Limb (tissue), 2 donors: Measurements from ENCODE around the gene NTRK2.
A peak's percentile ranks its signal among the peaks of the same experiment; 100 is the strongest.

Experiments used
- DNase-seq, 2 donors: peaks; one replicate each; pipeline ENCODE4 v3.0.0-alpha.2; 2016; ENCODE audit errors: extremely low spot score in 2 of 2

The NTRK2 gene

DNA sequence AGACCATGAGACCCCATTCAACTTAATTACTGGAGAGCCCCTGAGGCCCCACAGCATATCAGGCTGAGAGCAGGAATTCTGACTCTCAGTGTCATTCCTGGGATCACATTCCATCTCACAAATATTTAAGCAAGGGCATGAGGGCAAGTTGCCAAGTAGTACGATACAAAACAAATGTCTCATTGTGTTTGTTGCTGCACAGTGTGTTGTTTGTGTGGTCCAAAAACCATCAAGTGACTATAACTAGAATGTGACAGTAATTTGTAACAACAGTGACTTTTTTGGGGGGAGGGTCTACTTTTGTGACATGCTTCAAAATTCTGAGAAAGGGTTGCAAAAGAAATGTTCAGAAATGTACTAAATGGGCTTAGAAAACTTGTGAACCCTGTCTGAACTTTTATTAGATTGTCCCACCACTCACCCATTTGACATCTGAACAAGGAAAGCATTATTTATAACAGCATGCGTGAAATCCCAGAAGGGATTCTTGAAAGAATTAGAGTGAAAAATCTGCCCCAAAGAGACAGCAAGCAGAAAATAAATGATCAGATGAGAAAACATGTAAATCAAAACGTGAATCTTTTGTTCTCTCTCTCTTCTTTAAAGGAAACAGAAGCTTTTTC, 347.0 kb downstream of the NTRK2 start:
- peak in 1 of 2 donors; percentile 22 for DNase-seq

DNA sequence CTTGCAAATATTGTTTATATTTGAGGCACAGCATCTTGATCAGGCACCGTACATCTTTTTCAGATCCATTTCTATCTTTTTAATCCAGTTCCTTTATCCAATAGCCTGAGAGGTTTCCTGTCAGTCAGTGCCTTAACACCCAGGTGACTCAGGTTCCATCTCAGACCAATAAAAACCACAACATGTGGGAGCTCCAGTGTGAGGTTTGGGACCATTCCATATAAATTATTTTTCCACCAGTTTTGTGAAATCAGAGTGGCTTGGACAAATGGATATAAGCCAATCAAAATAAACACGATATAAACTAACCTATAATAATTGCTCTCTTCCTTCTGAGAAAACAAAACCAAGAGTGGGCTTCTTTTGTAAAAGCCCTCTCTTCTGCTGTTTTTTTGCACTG, 351.3 kb downstream of the NTRK2 start:
- DNase-seq, result no peak

GRCh38 chr9:85021686-85022085, 352.2 kb downstream of the NTRK2 start:
- DNase-seq, result no peak

- no peak for DNase-seq
These were observed 354.8 kb downstream of the NTRK2 start for GRCh38 chr9:85024374-85024773.

- DNase-seq, result no peak
These were observed 356.1 kb downstream of the NTRK2 start for GRCh38 chr9:85025638-85026037.

DNA sequence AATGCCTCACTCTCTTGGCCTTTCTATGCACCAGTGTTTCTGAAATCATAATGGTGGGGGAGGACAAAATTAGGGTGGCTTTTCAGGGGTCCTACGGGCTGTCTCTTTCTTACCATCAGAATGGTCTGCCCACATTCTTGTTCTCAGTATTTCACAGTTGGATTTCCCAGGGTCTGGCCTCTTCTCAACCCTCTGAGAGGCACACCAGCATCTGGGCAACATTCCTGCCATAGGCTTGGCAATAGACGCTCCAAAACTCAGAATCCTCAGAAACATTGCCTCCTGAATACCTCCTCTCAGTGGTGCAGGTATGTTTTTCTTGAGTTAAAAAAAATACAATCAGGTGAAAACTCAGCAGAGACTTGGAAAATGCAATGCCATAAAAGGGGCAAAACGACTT, 358.3 kb downstream of the NTRK2 start:
- no peak for DNase-seq

GRCh38 chr9:85030316-85030715, 360.8 kb downstream of the NTRK2 start:
- DNase-seq, result no peak

DNA sequence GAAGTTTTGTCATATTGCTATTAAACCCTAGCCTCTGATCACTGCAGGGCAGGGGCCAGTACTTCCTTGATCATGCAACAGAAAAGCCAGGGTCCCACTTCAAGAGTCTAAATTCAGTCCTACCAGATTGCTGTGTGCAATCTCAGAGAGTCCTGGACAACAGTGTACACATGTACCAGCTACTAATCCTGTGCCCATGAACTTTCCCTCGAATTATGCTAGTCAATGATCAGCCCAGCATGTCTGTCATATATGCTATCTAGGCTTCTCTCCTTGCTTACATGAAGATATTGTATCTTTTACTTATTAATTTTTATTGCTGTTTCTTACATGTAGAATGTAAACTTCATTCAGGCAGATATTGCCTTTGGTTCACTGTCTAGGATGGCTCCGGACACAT, 367.0 kb downstream of the NTRK2 start:
- DNase-seq, result no peak

DNA sequence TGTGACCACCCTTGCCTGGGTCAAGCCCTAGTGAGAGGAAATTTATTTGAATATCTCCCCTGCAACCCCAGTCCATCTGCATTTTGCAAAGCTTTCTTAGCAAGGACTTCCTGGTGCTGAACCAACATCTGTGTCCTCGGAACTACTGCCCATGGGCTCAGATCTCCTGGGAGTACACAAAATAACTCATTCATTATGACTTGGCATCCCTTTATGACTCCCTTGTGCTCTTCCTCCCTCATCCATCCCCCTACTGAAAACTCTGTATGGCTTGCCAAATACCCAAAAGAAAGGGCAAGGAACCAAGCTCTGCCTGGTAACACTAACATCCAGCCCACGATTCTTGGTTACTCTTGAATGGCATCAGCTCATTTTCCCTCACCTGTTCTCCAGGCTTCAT, 368.5 kb downstream of the NTRK2 start:
- DNase-seq, result no peak

DNA sequence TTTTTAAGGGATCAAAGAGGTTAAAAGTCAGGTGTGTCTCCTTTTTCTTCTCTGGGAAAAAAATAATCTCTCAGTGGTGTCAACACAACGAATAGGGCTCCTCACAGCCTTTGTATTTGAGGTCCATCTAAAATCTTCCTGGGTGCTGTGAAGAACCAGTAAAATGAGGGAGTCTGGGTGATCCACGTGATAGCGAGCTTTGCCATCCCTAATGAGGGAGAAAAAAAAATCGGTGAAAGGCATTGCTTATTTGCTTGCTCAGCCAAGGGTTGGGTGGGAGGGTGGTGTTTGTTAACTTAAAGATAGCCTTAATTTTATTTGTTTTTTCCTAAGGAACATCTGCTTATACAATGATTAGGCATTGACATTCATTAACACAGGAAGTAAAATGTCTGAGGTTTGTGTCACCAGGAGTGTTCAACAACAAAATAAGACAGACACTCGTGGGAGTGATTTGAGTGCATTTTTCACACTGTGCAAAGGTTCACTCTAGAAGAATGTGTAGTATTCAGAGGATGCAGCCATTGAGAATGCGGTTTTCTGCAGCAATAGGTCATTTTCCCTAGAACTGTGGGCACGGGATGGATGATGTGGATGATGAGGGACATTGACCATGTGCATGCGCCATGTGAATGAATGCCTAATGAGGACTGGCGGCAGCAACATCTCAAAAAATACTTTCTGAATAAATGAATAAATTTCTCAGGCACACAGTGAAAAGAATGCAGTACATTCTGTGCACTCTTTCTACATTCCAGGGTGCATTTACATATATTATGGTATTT, 369.5 kb downstream of the NTRK2 start:
- DNase-seq, result no peak

DNA sequence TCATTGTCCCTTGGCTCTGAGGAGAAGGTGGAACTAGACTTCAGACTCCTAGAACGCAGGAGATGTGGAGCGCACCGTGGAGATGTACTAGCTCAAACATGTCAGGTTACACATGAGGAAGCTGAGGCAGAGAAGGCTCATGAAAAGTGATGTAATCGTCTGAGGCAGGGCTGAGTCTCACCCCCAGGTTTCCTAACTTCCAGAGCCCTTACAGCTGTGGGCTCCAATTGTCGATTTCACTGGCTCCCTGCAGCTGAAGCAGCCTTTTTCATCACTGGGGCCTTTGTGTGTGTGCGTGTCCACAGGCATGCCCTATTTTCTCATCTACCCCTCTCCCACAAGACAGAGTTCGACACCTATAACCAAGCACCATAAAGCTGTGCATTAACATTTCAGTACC, 370.6 kb downstream of the NTRK2 start:
- no peak for DNase-seq

DNA sequence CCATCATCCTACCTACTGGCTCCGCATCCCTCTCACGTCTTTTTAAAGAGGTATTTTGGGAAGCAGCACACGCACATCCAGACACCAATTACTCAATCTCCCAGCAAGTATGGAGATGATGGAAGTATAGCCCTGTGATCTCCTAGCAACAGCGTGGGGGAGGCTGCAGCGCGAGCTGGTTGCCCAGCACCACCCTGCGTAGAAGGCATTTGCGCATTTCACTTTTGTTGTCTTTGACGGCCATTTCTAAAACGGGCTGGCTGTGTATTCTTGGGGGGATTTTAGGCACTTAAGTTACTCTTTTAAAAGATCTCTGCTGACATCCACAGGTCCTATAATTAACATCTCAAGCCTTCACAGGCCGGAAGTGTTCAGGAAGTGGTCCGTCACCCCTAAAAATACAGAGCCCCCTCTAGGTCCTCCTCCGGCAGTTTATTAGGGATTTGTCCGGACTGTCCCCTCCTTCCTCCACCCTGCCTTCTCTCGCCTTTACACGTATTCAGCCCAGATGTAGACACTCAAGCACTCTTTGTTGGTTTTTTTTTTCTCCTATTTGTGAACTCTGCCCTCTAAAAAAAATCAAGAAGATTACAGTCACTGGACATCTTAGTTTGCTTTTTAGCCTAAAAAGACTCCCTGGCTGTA, 371.4 kb downstream of the NTRK2 start:
- DNase-seq, result peak in 1 of 2 donors; percentile 61

- no peak for DNase-seq
These were observed 372.1 kb downstream of the NTRK2 start for GRCh38 chr9:85041466-85042137.

DNA sequence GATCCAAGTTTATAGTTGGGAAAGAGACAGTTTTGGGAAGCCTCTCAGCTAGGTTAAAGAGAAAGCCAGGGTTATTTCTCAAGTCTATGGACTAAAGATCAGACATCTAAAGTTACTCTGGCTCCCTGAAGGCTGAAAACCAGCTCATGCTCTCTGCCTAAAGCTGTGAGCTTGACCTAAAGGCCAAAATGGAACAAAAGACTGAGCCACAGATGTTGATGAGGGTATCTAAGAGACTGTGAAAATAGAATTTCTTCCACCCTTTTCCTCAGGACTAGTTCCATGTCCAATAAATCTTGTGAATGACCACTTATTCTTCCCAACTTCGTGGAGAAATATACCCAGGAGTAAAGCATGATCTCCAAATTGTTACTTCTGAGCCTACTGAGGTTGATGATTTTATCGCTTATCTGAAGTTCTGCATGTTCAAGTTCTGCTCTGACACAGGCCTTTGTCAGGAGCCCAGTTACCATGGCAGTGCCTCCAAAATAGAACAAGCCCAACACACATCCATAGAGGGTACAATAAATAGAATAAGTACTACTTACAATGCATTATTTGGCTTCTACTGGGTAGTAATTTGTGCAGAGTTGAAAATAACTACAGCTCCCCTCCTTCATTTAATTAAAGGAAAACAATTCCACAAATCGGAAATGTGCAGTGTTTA, 373.6 kb downstream of the NTRK2 start:
- no peak for DNase-seq

- DNase-seq, result no peak
These were observed 375.7 kb downstream of the NTRK2 start for GRCh38 chr9:85045271-85045670.

DNA sequence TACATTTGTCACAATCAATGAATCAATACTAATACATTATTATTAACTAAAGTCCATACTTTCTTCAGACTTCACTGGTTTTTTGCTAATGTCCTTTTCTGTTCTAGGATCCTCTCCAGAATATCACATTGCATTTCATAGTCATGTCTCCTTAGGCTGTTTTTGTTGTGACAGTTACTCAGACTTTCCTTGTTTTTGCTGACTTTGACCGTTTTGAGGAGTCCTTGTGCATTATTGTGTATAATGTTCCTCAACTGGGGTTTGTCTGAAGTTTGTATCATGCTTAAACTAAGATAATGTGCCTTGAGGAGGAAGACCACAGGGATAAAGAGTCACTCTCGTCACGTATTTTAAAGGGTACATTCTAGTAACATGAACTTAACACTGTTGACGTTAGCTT, 376.9 kb downstream of the NTRK2 start:
- no peak for DNase-seq

DNA sequence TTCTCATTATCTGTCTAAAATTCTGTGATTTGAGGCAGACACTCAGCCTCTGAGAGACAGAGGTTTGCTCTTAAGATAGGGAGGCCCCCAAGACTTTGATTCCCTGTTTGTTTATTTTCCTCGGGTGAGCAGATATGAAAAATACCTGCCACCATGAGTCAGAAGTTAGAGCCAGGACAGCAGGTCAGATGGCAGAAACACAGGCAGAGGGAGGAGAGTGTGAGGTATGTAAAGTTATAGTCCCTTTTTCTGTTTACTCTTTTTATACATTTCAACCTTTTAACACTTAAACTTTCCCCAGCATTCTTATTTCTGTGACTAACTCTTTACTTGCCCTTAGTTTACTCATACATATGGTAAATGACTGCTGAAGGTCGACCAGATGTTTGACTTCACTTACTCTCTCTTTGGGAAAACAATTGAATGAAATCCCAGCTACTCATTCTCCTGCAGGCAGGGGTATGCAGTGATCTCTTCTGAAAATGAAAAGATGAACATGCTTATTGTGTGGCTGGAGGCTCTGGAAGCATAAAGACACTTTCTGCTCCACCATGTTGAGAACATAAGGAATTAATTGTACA, 383.8 kb downstream of the NTRK2 start:
- DNase-seq, result peak in 1 of 2 donors; percentile 27

DNA sequence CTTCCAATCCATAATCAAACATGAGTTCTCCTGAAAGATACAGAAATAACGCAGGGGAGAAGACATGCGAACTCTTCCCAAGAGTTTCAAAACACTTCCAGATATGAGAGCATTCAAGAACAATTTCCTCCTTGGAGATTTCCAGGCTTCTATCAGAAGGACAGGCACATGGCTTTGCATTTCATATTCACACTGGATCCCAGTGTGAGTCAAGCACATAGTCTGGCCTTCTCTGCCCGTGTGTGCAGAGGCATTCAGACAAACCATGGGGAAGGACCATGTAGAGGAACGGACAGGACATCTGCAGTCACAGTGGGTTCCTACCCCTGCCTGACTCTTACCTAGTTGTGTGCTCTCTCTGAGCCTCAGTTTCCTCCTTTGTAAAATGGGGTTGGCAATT, 384.5 kb downstream of the NTRK2 start:
- DNase-seq, result no peak

GRCh38 chr9:85055506-85056202, 386.1 kb downstream of the NTRK2 start:
- DNase-seq, result no peak

- DNase-seq, result no peak
These were observed 386.7 kb downstream of the NTRK2 start for GRCh38 chr9:85056203-85056572.

DNA sequence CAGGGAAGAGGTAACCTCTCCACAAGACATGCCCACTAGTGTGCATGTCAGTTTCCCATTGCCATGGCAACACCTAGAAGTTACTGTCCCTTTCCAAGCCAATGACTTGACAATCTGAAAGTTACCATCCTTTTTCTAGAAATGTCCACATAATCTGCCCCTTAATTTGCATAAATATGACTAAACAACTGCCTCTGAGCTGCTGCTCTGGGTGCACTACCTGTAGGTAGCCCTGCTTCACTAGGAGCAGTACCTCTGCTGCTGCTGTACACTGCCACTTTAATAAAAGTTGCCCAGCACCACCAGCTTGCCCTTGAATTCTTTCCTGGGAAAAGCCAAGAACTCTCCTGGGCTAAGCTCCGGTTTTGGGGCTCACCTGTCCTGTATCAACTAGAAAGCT, 392.4 kb downstream of the NTRK2 start:
- no peak for DNase-seq
